K562 (cell line): Measurements from ENCODE around the gene ARL17B. TPM values are rescaled to one million over a fixed set of nuclear protein-coding genes. Genes with fewer than 3 reads are reported as not detected.
A peak's percentile ranks its signal among the peaks of the same experiment; 100 is the strongest.
"Not testable (repeated sequence)": the region's sequence is repeated elsewhere in the genome, so short reads cannot be mapped to it uniquely, and the experiment has no call there.

Experiments used
- ATAC-seq: fragments of 200-7000 bp; cut with Tn5 transposase; 3 replicates; pipeline ENCODE4 v1.9.1; 2020; ENCODE audit warnings: moderate library complexity
- BruUV-seq: library from RNA; stranded (reverse); fragments of 400-500 nt; replicated peaks from 2 replicates; lab custom pipeline; 2021; lab: Mats Ljungman, UMichigan
- CTCF ChIA-PET: fragments of 300-600 bp; formaldehyde crosslinking; extraction: SDS; loops from one replicate; lab custom pipeline; 2021; ENCODE audit warnings: low intra/inter-chr PET ratio; lab: Yijun Ruan, JAX
- POLR2A ChIA-PET: fragments of 300-600, 350-650 bp; sonication (Branson Sonifier 250); formaldehyde crosslinking; extraction: SDS; loops from one replicate; lab custom pipeline; 2021; ENCODE audit warnings: antibody characterized with exemption, inconsistent platforms; lab: Yijun Ruan, JAX
- DNase-seq, 4 experiments: peaks; one replicate each; pipeline versions ENCODE4 v3.0.0 to v3.0.0-alpha.2; 2011 to 2018; ENCODE audit warnings: low spot score in 3 of 4, mixed read lengths in 3 of 4; ENCODE audit errors: extremely low read depth in 1 of 4
- FAIRE-seq: peaks from 2 replicates; lab custom pipeline; 2011; peaks lifted over from hg19 to GRCh38; lab: Jason Lieb, UNC
- H2AFZ ChIP-seq: 2 replicates; pipeline ENCODE4 v1.6.0; 2011; ENCODE audit warnings: low read depth, low read length, control low read depth, inconsistent platforms
- H3K27ac ChIP-seq: fragments of 200-600 bp; 3 replicates; pipeline ENCODE4 v1.8.0; 2011; ENCODE audit warnings: low read depth, mild to moderate bottlenecking, control low read depth, inconsistent platforms, low read length, moderate library complexity, mixed read lengths; ENCODE audit errors: extremely low read depth
- H3K27me3 ChIP-seq, 2 experiments: fragments of 300-600 bp in 1 of 2; 2 replicates in 1 of 2; 3 replicates in 1 of 2; pipeline versions ENCODE4 v1.6.0 to v1.8.0; 2011; ENCODE audit warnings: inconsistent platforms in 2 of 2, low read length in 2 of 2, mild to moderate bottlenecking in 1 of 2, mixed read lengths in 1 of 2, moderate library complexity in 1 of 2; ENCODE audit not compliant: control insufficient read depth in 2 of 2, insufficient read depth in 2 of 2
- H3K36me3 ChIP-seq: fragments of 300-600 bp; 3 replicates; pipeline ENCODE4 v1.8.0; 2011; ENCODE audit warnings: mild to moderate bottlenecking, low read length, inconsistent platforms; ENCODE audit not compliant: control insufficient read depth, insufficient read depth
- H3K4me1 ChIP-seq, 2 experiments: fragments of 200-600 bp in 1 of 2; replicated peaks in 1 of 2; 2 replicates in 1 of 2; 3 replicates in 1 of 2; pipeline versions ENCODE4 v1.5.1 to v1.8.0; 2011; ENCODE audit warnings: inconsistent platforms in 2 of 2, low read length in 2 of 2, mild to moderate bottlenecking in 1 of 2, mixed read lengths in 1 of 2, moderate library complexity in 1 of 2; ENCODE audit not compliant: control insufficient read depth in 2 of 2, insufficient read depth in 2 of 2
- H3K4me2 ChIP-seq: 2 replicates; pipeline ENCODE4 v1.6.1; 2011; ENCODE audit warnings: low read length, control low read depth, inconsistent platforms, mixed read lengths; ENCODE audit not compliant: insufficient read depth
- H3K4me3 ChIP-seq: fragments of 200-600 bp; sonication (generic), shearing (Covaris generic); 2 replicates; pipeline ENCODE4 v1.5.1; 2016; ENCODE audit warnings: control low read depth, inconsistent platforms
- H3K79me2 ChIP-seq: fragments of 200-600 bp; 3 replicates; pipeline ENCODE4 v1.8.0; 2011; ENCODE audit warnings: low read length, inconsistent platforms; ENCODE audit not compliant: control insufficient read depth, insufficient read depth
- H3K9ac ChIP-seq, 2 experiments: 2 replicates each; pipeline versions ENCODE4 v1.6.0 to v1.6.1; 2011; ENCODE audit warnings: low read depth in 2 of 2, low read length in 2 of 2, control low read depth in 1 of 2, inconsistent platforms in 1 of 2, mild to moderate bottlenecking in 1 of 2, mixed read lengths in 1 of 2; ENCODE audit not compliant: insufficient read depth in 1 of 2
- H3K9me1 ChIP-seq: one replicate; pipeline ENCODE4 v1.6.0; 2011; ENCODE audit warnings: inconsistent platforms, mild to moderate bottlenecking, low read length, moderate library complexity; ENCODE audit not compliant: control insufficient read depth, insufficient read depth
- H3K9me3 ChIP-seq: replicated peaks from 2 replicates; pipeline ENCODE4 v1.5.1; 2011; ENCODE audit warnings: low read depth, low read length, inconsistent platforms; ENCODE audit not compliant: control insufficient read depth, insufficient read depth
- H4K20me1 ChIP-seq: replicated peaks from 2 replicates; pipeline ENCODE4 v1.6.1; 2011; ENCODE audit warnings: low read length, inconsistent platforms, mixed read lengths; ENCODE audit not compliant: control insufficient read depth, insufficient read depth
- HCFC1 ChIP-seq: IDR thresholded peaks from 2 replicates; pipeline ENCODE4 v1.6.1; 2012; ENCODE audit warnings: low read depth, low read length, improper control_type of control experiment
- SPI1 ChIP-seq: IDR thresholded peaks from 2 replicates; pipeline ENCODE4 v1.6.1; 2011; ENCODE audit warnings: low read depth, low read length, control low read depth, borderline replicate concordance
- TFAP4 ChIP-seq: sonication (generic); formaldehyde crosslinking; IDR thresholded peaks from 2 replicates; pipeline ENCODE4 v1.8.0; 2022; ENCODE audit warnings: missing genetic modification reagents, mild to moderate bottlenecking, moderate library complexity, borderline replicate concordance
- ZNF121 ChIP-seq: sonication (generic); formaldehyde crosslinking; conservative IDR thresholded peaks from 2 replicates; pipeline ENCODE4 v1.8.0; 2022; ENCODE audit warnings: missing genetic modification reagents
- ZNF253 ChIP-seq: fragments of 250-450 bp; sonication (Bioruptor Pico); conservative IDR thresholded peaks from 2 replicates; pipeline ENCODE4 v1.6.1; 2021; ENCODE audit warnings: mild to moderate bottlenecking
- ZNF586 ChIP-seq: fragments of 450-650 bp; formaldehyde crosslinking; conservative IDR thresholded peaks from 2 replicates; pipeline ENCODE4 v1.4.0; 2020; ENCODE audit warnings: mild to moderate bottlenecking, moderate library complexity
- ZSCAN29 ChIP-seq: fragments of 450-650 bp; IDR thresholded peaks from 2 replicates; pipeline ENCODE4 v1.6.1; 2017
- WGBS: fragments of 100-300 bp; shearing (Covaris generic); methylation state at CpG from one replicate; pipeline ENCODE4 v1.1.6; 2016; ENCODE audit warnings: low coverage, mixed read lengths; ENCODE audit not compliant: insufficient coverage; ENCODE audit errors: missing lambda C conversion rate; 5-methylcytosine and 5-hydroxymethylcytosine counted together
- in situ Hi-C: fragments of 300-500 bp; cut with MboI; formaldehyde crosslinking; loops from 4 replicates; pipeline ENCODE4 v1.15.0; 2018; ENCODE audit warnings: inconsistent platforms, mixed read lengths
- intact Hi-C: fragments of 100-400 bp; cut with micrococcal nuclease; formaldehyde crosslinking; loops from 2 replicates; pipeline ENCODE4 v1.14.2; 2022
- polyA plus RNA-seq, 8 experiments: library from polyadenylated mRNA; depleted of rRNA in 4 of 8; stranded (reverse) in 5 of 8; unstranded in 3 of 8; fragments of >200 nt; fragmentation: Nextera tagmentation in 2 of 8; fragmentation: Illumina TruSeq in 1 of 8; extraction: Ambion mirVana in 2 of 8; extraction: Trizol in 1 of 8; gene quantifications; 2 replicates each; pipeline versions ENCODE4 v1.2.1 to v1.2.3, GENCODE V29; 2011 to 2014; ENCODE audit warnings: inconsistent platforms in 1 of 8, missing spikeins in 1 of 8
- total RNA-seq, 7 experiments: library from RNA; depleted of rRNA in 6 of 7; stranded (reverse); fragments of >200 nt in 6 of 7; fragmentation: Illumina TruSeq in 2 of 7; extraction: Trizol in 2 of 7; gene quantifications; 2 replicates each; pipeline versions ENCODE4 v1.2.1 to v1.2.3, GENCODE V29; 2011 to 2021; ENCODE audit warnings: low replicate concordance in 1 of 7
- TF ChIP-seq, protein P1 (sequence below): fragments of 450-650 bp; formaldehyde crosslinking; conservative IDR thresholded peaks from 2 replicates; pipeline ENCODE4 v1.4.0; 2022; ENCODE audit warnings: mild to moderate bottlenecking, missing genetic modification characterization
- TF ChIP-seq, protein P2 (sequence below): sonication (generic); formaldehyde crosslinking; IDR thresholded peaks from 2 replicates; pipeline ENCODE4 v1.8.0; 2023; ENCODE audit warnings: mild to moderate bottlenecking, missing genetic modification reagents

Gene ARL17B
- total and polyA plus RNA-seq, 9 of the 15 experiments (the other 6 are each of a cell fraction or from before 2014, with no cell fraction given) = 4.0 to 24.2 (median 8.4) TPM

DNA sequence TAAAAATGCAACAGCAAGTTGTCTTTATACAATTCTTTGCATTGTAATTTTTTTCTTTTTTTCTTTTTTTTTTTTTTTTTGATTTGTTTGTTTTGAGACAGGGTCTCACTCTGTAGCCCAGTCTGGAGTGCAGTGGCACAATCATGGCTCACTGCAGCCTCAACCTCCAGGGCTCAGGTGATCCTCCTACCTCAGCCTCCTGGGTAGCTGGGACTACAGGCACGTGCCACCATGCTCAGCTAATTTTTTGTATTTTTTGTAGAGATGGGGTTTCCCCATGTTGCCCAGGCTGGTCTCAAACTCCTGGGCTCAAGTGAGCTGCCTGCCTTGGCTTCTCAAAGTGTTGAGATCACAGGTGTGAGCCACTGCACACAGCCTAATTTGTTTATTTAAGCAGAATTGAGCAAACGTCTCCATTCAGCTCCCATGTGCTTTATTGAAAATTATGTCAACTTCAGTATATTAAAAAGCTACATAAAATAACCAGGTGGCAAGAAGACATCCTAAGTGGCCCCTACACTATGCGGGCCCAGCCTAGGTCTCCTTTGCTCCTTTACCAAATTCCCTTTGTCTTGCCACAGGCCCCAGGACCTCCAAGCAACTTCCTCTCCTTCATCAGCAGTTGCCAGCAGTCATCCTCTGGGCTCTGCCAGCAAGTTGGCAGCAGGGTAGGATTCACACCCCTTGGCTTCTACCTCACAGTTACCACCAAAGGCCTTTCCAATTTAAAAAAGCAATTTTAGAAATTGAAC is 84.7 kb downstream of the ARL17B start:
- intact Hi-C loops = not testable (repeated sequence)

GRCh38 chr17:46274238-46274637 is 87.3 kb downstream of the ARL17B start:
- no peak overlapping the region for H3K4me3 ChIP-seq
- intact Hi-C loops (no loop called here), in situ Hi-C loops (loop anchor here (25.0 kb wide), 1 partner anchor 88 kb away; the partner anchor contains the start of gene ARL17B)
- H3K9me3 ChIP-seq = no peaks in the 10 kb centered on the region
- no peak overlapping the region for H3K4me2 ChIP-seq
- FAIRE-seq = no peak
- no peaks in the 10 kb centered on the region for H3K36me3 ChIP-seq
- DNase-seq = no peak
- no peak overlapping the region for H3K9ac ChIP-seq
- H2AFZ ChIP-seq = no peak overlapping the region
- H4K20me1 ChIP-seq = no peaks in the 10 kb centered on the region
- no peaks in the 10 kb centered on the region for H3K79me2 ChIP-seq
- POLR2A ChIA-PET = no interaction called here
- 0 out of 5 replicates have a peak, but pooled peaks cover 0 to 4% of the 10 kb centered on the region in 2 experiments for H3K27me3 ChIP-seq
- no peaks in the 10 kb centered on the region for H3K4me1 ChIP-seq
- 11% methylated on average over 3 of the region's 3 CpGs for WGBS
- TF ChIP-seq, protein P1, sequence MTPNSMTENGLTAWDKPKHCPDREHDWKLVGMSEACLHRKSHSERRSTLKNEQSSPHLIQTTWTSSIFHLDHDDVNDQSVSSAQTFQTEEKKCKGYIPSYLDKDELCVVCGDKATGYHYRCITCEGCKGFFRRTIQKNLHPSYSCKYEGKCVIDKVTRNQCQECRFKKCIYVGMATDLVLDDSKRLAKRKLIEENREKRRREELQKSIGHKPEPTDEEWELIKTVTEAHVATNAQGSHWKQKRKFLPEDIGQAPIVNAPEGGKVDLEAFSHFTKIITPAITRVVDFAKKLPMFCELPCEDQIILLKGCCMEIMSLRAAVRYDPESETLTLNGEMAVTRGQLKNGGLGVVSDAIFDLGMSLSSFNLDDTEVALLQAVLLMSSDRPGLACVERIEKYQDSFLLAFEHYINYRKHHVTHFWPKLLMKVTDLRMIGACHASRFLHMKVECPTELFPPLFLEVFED (CRISPR knock-in tag) = no peak
- TF ChIP-seq ZNF586 (CRISPR knock-in tag) = no peak
- TF ChIP-seq HCFC1 = no peak
- no peak for TF ChIP-seq ZSCAN29
- no peak for TF ChIP-seq ZNF253
- TF ChIP-seq, protein P2, sequence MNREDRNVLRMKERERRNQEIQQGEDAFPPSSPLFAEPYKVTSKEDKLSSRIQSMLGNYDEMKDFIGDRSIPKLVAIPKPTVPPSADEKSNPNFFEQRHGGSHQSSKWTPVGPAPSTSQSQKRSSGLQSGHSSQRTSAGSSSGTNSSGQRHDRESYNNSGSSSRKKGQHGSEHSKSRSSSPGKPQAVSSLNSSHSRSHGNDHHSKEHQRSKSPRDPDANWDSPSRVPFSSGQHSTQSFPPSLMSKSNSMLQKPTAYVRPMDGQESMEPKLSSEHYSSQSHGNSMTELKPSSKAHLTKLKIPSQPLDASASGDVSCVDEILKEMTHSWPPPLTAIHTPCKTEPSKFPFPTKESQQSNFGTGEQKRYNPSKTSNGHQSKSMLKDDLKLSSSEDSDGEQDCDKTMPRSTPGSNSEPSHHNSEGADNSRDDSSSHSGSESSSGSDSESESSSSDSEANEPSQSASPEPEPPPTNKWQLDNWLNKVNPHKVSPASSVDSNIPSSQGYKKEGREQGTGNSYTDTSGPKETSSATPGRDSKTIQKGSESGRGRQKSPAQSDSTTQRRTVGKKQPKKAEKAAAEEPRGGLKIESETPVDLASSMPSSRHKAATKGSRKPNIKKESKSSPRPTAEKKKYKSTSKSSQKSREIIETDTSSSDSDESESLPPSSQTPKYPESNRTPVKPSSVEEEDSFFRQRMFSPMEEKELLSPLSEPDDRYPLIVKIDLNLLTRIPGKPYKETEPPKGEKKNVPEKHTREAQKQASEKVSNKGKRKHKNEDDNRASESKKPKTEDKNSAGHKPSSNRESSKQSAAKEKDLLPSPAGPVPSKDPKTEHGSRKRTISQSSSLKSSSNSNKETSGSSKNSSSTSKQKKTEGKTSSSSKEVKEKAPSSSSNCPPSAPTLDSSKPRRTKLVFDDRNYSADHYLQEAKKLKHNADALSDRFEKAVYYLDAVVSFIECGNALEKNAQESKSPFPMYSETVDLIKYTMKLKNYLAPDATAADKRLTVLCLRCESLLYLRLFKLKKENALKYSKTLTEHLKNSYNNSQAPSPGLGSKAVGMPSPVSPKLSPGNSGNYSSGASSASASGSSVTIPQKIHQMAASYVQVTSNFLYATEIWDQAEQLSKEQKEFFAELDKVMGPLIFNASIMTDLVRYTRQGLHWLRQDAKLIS (CRISPR knock-in tag) = no peak
- no peak for TF ChIP-seq TFAP4 (CRISPR knock-in tag)
- CTCF ChIA-PET = no interaction called here
- no peak overlapping the region for H3K27ac ChIP-seq
- ATAC-seq = no peak
- no peaks in the 10 kb centered on the region for H3K9me1 ChIP-seq
- no TSS peak for BruUV-seq

More for the DNA sequence above, 84.7 kb downstream of the ARL17B start:
- H3K27me3 ChIP-seq, BruUV-seq, DNase-seq, H3K9me1 ChIP-seq, H3K9me3 ChIP-seq, H3K4me1 ChIP-seq, H3K36me3 ChIP-seq, CTCF ChIA-PET, H3K4me2 ChIP-seq, in situ Hi-C loops, H3K9ac ChIP-seq, H3K4me3 ChIP-seq, H2AFZ ChIP-seq, H3K27ac ChIP-seq, H4K20me1 ChIP-seq, FAIRE-seq, H3K79me2 ChIP-seq: not testable (repeated sequence)
- ATAC-seq = peak; percentile 23; the same call in 1 of the 3 replicates
- 25% methylated on average over 3 of the region's 3 CpGs for WGBS
- POLR2A ChIA-PET = interaction anchor here (0.6 kb wide), 1 partner anchor 208 kb away, joined by 3 read pairs; no protein-coding TSS in a partner anchor
- 0 out of 2 replicates have a peak, but pooled peaks have one; percentile 28 for TF ChIP-seq ZNF121 (CRISPR knock-in tag)
- peak; percentile 22; the same call in 1 of the 2 replicates for TF ChIP-seq SPI1
- TF ChIP-seq, all 486 proteins: peak for 2; not testable (repeated sequence) for 484
